ENCODE results near the gene PPP3R1. TPM values are rescaled to one million over a fixed set of nuclear protein-coding genes. Genes with fewer than 3 reads are reported as not detected.

The PPP3R1 gene
- total RNA-seq, 2 experiments from 2014 or later = 69.8 to 70.3 TPM

DNA sequence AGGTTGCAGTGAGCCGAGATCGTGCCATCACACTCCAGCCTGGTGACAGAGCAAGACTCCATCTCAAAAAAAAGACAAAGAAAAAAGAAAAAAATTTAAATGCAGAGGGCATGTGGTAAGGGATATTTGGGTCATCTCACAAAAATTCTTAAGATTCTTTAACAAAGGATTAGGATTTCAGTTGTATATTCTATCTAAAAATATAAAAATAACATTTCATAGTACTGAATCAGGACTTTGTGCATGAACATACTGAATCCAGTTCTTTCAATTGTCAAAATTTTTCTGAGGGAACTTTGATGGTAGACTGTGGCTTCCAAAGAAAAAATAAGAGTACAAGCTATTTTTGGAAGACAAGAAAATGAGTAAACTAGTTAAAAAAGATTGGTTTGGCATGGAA, 6.5 kb upstream of the PPP3R1 start:
- Mint-ChIP-seq H3K27me3 (no peaks in the 10 kb centered on the region), H3K36me3 (ENCODE audit: low read depth) (no peaks in the 10 kb centered on the region), H3K9me3 (no peaks in the 10 kb centered on the region), H3K4me3 (no peak overlapping the region), H3K27ac (no peak overlapping the region), H3K4me1 (ENCODE audit: low read depth) (peaks cover 23% of the 10 kb centered on the region)
- CTCF ChIA-PET = no interaction called here
- POLR2A ChIA-PET = no interaction called here
- Histone ChIP-seq H3K36me3 (ENCODE audit: insufficient read depth, low read length) (no peaks in the 10 kb centered on the region), H3K27ac (ENCODE audit: low read depth in 1 of 2, low read length in 2 of 2) (no peak overlapping the region), H3K9me3 (ENCODE audit: control insufficient read depth in 1 of 2, insufficient read depth in 1 of 2, low read length in 2 of 2) (no peaks in the 10 kb centered on the region), H3K4me1 (ENCODE audit: insufficient read depth, low read length) (peaks cover 4% of the 10 kb centered on the region), H3K27me3 (ENCODE audit: control insufficient read depth in 1 of 2, insufficient read depth in 2 of 2, low read length in 2 of 2) (no peaks in the 10 kb centered on the region), H3K4me3 (ENCODE audit: low read length) (no peak overlapping the region)
- TF ChIP-seq CTCF (IDR thresholded peaks at IDR 0.05) = no peak
- intact Hi-C loops (cut with DNase I, micrococcal nuclease) = no loop called here
- DNase-seq (no peak), ATAC-seq (ENCODE audit: poor library complexity) (no peak)

- Histone ChIP-seq H3K4me1 (ENCODE audit: insufficient read depth, low read length) (peaks cover 4% of the 10 kb centered on the region), H3K4me3 (ENCODE audit: low read length) (no peak overlapping the region), H3K9me3 (ENCODE audit: control insufficient read depth in 1 of 2, insufficient read depth in 1 of 2, low read length in 2 of 2) (no peaks in the 10 kb centered on the region), H3K36me3 (ENCODE audit: insufficient read depth, low read length) (no peaks in the 10 kb centered on the region), H3K27me3 (ENCODE audit: control insufficient read depth in 1 of 2, insufficient read depth in 2 of 2, low read length in 2 of 2) (no peaks in the 10 kb centered on the region), H3K27ac (ENCODE audit: low read depth in 1 of 2, low read length in 2 of 2) (no peak overlapping the region)
- intact Hi-C loops (cut with DNase I, micrococcal nuclease) = no loop called here
- no peaks in the 10 kb centered on the region for H3K9me3 Mint-ChIP-seq
- DNase-seq = no peak
- no peak for ATAC-seq (ENCODE audit: poor library complexity)
- H3K27ac Mint-ChIP-seq = no peak overlapping the region
- CTCF ChIA-PET = interaction anchor here (2.1 kb wide), 1 partner anchor 134 kb away, joined by 7 read pairs; no protein-coding TSS in a partner anchor
- no peak for TF ChIP-seq CTCF (IDR thresholded peaks at IDR 0.05)
- peaks cover 21% of the 10 kb centered on the region for H3K36me3 Mint-ChIP-seq (ENCODE audit: low read depth)
- H3K4me1 Mint-ChIP-seq (ENCODE audit: low read depth) = peaks cover 36% of the 10 kb centered on the region
- POLR2A ChIA-PET = no interaction called here
- peak overlapping the region; percentile 5 for H3K4me3 Mint-ChIP-seq
- H3K27me3 Mint-ChIP-seq = peaks cover 5% of the 10 kb centered on the region
Observed at GRCh38 chr2:68256093-68256450, 3.7 kb upstream of the PPP3R1 start.

GRCh38 chr2:68253219-68254068, 1.1 kb upstream of the PPP3R1 start:
- H3K4me3 Mint-ChIP-seq = peak overlapping the region; percentile 99
- no peak for ATAC-seq (ENCODE audit: poor library complexity)
- H3K36me3 Mint-ChIP-seq (ENCODE audit: low read depth) = peaks cover 30% of the 10 kb centered on the region
- TF ChIP-seq CTCF (IDR thresholded peaks at IDR 0.05) = no peak
- peaks cover 50% of the 10 kb centered on the region for H3K4me1 Mint-ChIP-seq (ENCODE audit: low read depth)
- H3K4me3 ChIP-seq (ENCODE audit: low read length) = peak overlapping the region; percentile 89
- peak in 9 of 14 experiments; percentile 11 to 73 (median 28) for DNase-seq
- no peaks in the 10 kb centered on the region for H3K27me3 ChIP-seq (ENCODE audit: control insufficient read depth in 1 of 2, insufficient read depth in 2 of 2, low read length in 2 of 2)
- no peaks in the 10 kb centered on the region for H3K9me3 ChIP-seq (ENCODE audit: control insufficient read depth in 1 of 2, insufficient read depth in 1 of 2, low read length in 2 of 2)
- no peak overlapping the region for H3K27ac Mint-ChIP-seq
- H3K27ac ChIP-seq (ENCODE audit: low read depth in 1 of 2, low read length in 2 of 2) = peak overlapping the region; percentile 75 to 92
- no peaks in the 10 kb centered on the region for H3K36me3 ChIP-seq (ENCODE audit: insufficient read depth, low read length)
- ChIA-PET CTCF (interaction anchor here (0.6 to 3.5 kb wide), 4 partner anchors 29 to 244 kb away, joined by 3 to 12 read pairs (median 6); no protein-coding TSS in a partner anchor), POLR2A (interaction anchor here (1.0 to 6.2 kb wide), 14 partner anchors 17 to 1184 kb away, joined by 3 to 95 read pairs (median 6); partner anchors contain the start of genes C1D, NFU1 and PNO1)
- peaks cover 5% of the 10 kb centered on the region for H3K27me3 Mint-ChIP-seq
- H3K9me3 Mint-ChIP-seq = no peaks in the 10 kb centered on the region
- intact Hi-C loops (cut with DNase I, micrococcal nuclease) = loop anchor here in 1 of 2 experiments (5.0 kb wide), 1 partner anchor 191 kb away; the partner anchor contains the start of gene C1D
- peaks cover 19% of the 10 kb centered on the region for H3K4me1 ChIP-seq (ENCODE audit: insufficient read depth, low read length)

Data from CD4-positive, alpha-beta T cell (primary cell).